ENCODE results near the gene SLC15A1. TPM values are rescaled to one million over a fixed set of nuclear protein-coding genes. Genes with fewer than 3 reads are reported as not detected.

Gene SLC15A1
- total RNA-seq, 2 donors from 2014 or later: 16.8 to 35.7 TPM

DNA sequence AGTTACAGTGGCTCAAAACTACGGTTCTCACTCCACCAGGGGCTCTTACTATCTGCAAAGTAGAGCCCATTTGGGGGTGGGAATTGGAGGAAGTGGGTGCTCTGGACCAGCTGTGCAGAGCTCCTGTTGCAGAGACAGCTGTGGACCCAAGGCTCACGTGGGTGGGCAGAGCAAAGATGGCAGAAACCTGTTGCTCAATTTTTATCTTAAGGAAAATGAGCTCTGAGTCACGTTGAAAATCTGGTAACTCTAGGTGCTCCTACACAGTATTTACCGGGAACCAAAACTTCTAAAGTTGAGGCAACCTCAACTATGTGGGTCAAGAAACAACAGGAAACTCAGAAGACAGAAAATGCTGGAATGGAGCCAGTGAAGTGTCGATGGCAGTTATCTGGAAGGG is 30.2 kb upstream of the SLC15A1 start:
- intact Hi-C loops (cut with DNase I, micrococcal nuclease): no loop called here
- DNase-seq: no peak
- ATAC-seq: no peak

DNA sequence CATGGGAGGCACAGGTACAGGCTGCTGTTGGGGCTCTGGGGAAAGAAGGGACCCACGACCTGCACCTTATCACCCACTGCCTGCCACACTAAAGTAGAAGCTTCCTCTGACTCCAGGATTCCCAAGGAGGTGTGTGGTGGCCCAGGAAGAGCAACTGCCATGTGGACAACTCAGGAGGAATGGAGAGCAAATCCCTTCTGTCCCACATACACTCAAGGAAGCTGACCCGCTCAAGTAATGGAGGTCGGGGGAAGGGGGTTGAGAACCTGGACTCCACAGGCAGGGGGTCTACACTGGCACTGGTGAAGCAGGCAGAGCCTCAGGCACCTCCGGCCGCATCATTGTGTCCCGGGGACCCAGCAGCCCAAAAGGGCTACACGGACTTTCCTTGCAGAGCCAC is 29.4 kb upstream of the SLC15A1 start:
- no peak for DNase-seq
- ATAC-seq: no peak
- intact Hi-C loops (cut with DNase I, micrococcal nuclease): no loop called here

DNA sequence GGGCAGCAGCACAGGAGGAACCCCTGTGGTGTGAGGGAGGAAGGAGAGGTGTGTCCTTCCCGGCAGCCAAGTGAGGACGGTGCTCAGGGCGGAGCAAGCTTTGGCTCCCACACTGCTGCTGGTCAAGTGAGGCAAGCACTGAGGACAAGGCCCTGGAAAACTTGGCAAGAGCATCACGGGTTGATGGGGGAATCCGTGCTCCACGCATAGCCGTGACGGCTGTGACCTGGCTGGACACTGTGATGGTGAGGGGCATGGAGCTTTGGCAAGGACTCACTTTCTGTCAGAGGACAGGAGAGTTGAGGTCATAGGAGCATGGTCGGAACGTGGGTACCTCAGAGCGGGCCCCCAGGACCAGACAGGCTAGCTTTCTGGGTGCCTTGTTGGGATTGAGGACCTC is 29.0 kb upstream of the SLC15A1 start:
- intact Hi-C loops (cut with DNase I, micrococcal nuclease): no loop called here
- no peak for ATAC-seq
- no peak for DNase-seq

DNA sequence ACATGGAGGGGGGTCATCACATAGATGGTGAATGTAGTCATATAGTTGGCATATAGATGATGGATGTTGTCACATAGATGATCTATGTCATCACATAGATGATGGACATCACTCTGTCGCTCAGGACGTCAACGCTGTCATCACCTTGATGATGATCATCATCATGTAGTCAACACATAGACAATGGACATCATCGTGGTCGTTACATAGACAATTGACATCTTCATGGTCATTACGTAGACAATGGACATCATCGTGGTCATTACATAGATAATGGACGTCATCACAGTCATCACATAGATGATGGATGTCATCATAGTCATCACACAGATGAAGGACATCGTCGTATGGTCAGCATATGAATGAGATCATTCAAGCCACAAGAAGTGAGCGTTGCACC is 28.6 kb upstream of the SLC15A1 start:
- DNase-seq: no peak
- no peak for ATAC-seq
- intact Hi-C loops (cut with DNase I, micrococcal nuclease): no loop called here

DNA sequence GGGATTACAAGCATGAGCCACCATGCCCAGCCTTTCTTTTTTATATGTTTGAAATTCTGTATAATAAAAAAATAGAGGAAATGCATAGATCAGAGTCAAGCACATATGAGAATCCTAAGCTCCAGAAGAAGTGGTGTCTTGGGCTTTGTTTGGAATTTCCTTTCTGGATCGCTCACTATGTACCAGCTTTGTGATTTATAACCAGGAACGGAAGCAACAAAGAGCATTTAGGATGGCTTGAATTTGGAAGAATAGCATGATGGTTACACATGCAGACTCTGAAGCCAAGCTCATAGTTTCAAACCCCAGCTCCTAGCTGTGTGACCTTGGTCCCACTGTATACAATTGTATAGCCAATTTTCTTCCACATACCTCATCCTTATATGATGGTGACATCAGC is 28.0 kb upstream of the SLC15A1 start:
- DNase-seq (no peak), ATAC-seq (no peak)
- intact Hi-C loops (cut with DNase I, micrococcal nuclease): no loop called here

DNA sequence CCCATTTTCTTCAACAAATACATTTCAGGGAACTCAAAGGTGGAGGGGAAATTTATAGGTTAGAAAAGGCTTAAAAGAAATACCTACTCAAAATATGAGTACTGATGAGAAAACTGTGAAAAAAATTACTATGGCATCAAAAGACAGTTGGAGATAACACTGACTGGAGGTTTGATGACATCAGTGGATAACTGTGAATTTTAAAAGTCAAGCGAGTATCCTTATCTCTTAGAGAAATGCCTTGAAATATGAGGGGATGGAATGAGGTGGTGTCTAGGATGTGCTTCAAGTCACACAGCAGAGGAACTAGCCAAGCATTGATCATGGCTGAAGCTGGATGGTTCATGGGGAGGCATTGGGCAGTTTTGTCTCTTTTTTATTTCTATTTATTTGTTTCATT is 27.2 kb upstream of the SLC15A1 start:
- ATAC-seq (no peak), DNase-seq (no peak)
- intact Hi-C loops (cut with DNase I, micrococcal nuclease): no loop called here

DNA sequence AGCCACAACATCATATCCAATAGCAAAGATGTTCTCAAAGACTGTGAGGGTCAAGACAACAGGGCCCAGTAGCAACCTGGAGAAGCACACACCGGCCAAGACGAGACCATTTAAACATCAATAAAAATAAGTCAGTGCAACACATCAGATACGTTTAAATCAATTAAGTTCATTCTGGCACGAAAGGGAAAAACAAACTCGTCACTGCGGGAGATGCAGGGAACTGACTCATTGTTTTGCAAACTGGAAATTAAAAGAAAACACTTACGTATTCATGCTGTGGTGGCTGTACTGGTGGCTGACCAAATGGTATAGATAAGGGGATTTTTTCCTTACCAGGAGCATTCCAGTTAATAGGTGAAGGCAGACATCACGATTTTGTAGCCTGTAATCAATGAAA is 26.3 kb upstream of the SLC15A1 start:
- intact Hi-C loops (cut with DNase I, micrococcal nuclease): no loop called here
- ATAC-seq (no peak), DNase-seq (no peak)

DNA sequence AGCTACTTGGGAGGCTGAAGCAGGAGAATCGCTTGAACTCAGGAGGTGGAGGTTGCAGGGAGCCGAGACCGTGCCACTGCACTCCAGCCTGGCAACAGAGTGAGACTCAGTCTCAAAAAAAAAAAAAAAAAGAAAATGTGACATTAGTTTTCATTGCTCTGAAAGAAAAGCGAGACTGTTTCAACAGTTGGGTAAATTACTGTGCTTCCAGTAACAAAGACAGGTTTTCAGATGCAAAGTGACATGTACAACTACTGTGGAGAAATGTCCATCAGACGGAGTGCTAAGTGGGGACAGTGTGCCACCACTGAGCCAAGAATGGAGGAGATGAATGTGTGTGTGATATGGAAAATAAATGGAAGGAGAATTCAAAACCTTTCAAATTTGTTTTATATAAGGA is 24.2 kb upstream of the SLC15A1 start:
- intact Hi-C loops (cut with DNase I, micrococcal nuclease): no loop called here
- DNase-seq (no peak), ATAC-seq (no peak)

DNA sequence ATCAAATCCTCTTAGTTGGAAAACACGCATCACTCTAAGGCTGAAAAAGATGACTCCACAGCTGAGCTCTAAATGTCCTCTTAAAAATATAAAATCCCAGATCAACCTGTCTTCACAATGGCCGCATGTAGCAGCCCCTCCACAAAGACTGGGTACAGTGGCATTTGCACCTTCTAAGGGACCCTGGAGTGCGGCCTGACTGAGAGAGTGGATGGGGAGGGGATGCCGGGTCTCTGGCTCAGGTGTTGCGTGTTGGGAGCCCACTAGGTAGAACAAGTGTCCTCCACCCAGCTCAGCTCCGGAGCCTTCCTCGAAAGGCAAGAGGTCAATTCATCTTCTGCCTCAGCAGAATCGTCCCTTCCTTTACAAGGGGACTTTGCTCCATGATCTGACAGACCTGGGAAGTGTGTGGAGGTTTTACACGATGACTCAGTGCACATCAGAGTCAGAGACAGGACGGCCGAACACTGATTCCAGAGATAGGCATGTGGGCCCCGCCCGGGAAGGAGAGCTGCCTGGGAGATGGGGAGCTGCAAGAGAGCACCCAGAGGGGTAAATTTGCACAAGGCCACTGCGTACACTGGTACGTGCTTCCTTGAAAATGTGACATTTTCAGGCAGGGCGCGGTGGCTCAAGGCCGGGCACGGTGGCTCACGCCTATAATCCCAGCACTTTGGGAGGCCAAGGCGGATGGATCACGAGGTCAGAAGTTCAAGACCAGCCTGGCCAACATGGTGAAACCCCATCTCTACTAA is 23.5 kb upstream of the SLC15A1 start:
- intact Hi-C loops (cut with DNase I, micrococcal nuclease): no loop called here
- DNase-seq (peak; percentile 67 to 85), ATAC-seq (peak; percentile 97)

DNA sequence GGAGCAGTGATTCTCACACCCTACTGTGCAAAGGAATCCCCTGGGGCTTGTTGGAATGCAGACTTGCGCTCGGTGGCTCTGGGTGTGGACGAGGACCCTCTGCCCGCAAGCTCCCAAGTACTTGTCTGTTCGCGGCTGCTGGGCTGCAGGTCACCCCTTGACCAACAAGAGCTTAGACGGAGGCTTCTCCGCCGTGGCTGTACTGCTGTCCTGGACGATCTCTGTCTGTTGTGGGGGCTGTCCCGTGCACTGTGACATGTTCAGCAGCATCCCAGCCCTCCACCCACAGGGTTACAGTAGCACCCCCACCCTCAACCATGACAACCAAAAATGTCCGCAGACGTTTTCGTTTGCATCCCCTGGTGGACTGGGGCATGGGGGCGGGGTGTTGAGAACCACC is 22.9 kb upstream of the SLC15A1 start:
- intact Hi-C loops (cut with DNase I, micrococcal nuclease): no loop called here
- ATAC-seq (no peak), DNase-seq (no peak)

DNA sequence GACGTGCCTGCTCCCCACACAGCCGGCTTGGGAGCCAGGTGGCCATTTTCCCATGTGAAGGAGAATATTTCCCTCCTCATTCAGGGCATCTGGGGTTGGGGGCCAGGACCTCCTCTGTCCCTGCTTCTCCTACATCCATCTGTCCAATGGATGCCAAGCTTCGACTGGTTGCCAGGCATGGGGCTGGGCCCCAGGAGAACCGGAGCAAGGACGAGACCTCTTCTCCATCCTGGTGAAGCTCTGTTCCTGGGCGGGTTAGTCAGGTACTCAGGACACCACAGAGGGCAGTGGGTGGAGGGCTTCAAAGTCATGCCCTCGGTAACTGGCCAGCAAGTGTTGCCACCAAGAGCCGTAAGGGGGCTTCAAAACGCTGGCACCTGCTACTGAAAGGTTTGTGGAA is 22.3 kb upstream of the SLC15A1 start:
- intact Hi-C loops (cut with DNase I, micrococcal nuclease): no loop called here
- ATAC-seq (no peak), DNase-seq (no peak)

DNA sequence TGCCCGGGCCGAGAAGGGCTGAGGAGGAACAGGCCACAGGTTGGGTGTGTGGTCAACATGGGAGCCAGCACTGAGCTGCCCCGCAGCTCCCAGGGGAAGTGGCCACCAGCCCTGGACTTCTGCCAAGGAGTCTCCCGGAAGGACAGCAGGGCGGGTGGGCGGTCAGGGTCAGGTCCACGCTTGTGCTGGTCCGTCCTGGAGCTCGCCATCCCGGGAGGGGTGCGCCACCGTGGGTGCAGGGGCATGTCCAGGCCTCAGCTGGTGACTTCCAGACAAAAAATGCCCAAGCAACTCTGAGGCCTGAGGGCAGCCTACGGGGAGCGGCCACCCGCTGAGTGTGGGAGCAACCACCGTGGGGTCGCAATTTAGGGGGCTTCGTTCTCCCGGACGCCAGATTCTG is 21.4 kb upstream of the SLC15A1 start:
- intact Hi-C loops (cut with DNase I, micrococcal nuclease): no loop called here
- no peak for ATAC-seq
- DNase-seq: no peak

DNA sequence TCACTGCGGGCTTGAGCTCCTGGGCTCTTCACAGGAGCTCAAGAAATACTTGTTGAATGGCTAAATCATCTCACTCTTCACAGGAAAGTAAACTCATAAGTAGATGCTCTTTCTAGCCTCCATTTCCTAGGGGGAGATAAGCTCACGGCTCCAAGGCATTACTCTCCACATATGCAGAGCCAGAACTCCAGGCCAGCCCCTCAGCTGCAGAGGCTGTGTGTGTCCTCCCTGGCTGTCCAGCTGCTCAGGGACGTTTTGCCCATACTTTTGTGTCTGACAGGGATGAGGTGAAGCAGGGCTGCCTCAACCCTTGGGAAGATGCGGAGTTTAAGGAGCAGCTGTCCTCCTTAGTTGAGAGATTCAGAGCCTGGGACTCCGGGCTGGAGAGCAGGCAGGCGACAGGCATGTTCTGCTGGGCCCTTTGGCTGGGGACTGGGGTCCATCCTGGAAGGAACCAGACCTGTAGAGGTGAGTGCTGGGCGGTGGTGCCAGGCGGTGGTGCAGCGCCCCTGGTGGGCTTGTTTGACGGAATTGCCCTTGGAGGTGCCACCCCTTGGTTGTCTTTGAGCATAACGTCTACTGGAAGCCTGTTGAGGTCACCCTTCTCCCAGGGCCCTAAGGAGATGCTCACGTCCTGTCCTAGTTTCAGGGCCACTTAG is 20.5 kb upstream of the SLC15A1 start:
- ATAC-seq (no peak), DNase-seq (no peak)

DNA sequence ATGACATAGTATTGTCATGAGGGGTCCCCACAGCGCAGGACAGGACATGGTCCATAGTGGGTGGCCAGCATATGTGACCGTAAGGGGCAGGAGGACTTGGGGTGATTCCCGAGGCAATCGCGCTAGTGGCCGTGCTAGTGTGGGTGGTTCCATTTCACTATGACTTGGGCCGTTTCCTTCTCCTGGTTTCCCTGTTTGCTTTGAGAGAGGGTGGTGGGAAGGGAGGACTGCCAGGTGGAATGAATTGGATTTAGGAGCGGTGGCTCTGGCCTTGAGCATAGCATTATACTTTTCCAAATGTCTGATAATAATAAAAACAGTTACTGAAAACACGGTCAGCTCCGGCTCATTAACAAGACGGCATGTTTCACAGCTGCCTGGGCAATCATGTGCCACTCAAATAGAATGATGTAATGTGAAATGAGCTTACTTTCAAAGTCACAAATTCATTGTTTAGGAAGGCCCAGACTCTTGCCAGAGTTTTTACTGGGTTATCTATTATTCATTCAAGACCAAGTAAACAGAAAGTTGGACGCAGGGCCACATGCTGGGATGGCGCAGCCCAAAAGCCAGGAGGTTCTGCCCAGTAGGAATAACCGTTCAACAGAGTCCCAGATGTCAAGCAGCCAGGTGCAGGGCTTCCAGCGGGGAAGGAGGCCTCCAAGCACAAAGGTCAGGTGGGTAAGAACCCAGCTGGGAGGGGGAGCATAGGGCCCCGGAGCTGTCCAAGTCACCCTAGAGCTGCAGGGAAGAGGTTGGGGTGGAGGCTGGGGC is 19.6 kb upstream of the SLC15A1 start:
- ATAC-seq (peak; percentile 24), DNase-seq (no peak)
- intact Hi-C loops (cut with DNase I, micrococcal nuclease): no loop called here

More for the DNA sequence above, 20.5 kb upstream of the SLC15A1 start:
- intact Hi-C loops (cut with DNase I, micrococcal nuclease): no loop called here

DNA sequence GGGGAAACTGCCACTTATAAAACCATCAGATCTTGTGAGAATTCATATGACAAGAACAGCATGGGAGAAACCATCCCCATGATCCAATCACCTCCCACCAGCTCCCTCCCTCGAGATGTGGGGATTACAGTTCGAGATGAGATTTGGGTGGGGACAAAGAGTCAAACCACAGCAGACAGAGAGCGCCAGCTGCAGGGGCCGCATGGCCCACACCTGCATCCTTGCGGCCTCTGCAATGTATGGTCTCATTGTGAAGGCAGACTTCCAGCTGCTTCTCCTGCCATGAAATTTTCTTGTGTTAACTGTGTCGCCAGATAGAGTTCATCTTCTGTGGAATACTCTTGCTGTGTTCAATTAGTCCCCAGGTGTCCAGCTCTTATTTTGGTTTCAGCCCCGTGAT is 17.3 kb upstream of the SLC15A1 start:
- no peak for DNase-seq
- no peak for ATAC-seq
- intact Hi-C loops (cut with DNase I, micrococcal nuclease): no loop called here

DNA sequence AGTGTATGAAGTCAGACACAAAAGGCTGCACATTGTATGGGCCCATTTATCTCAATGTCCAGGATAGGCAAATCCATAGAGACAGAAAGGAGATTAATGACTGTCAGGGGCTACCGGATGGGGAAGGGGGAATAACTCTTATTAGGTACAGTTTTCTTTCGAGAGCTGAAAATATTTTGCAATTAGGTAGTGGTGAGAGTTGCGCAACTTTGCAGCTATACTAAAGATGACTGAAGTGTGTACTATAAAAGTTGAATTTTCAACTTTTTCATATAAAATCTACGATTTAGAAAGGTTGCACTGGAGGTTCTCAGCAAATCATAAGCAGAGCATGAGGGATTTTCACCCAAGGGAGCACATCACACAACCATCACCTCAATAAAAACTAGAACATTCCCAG is 16.1 kb upstream of the SLC15A1 start:
- ATAC-seq: no peak
- intact Hi-C loops (cut with DNase I, micrococcal nuclease): no loop called here
- DNase-seq: no peak

DNA sequence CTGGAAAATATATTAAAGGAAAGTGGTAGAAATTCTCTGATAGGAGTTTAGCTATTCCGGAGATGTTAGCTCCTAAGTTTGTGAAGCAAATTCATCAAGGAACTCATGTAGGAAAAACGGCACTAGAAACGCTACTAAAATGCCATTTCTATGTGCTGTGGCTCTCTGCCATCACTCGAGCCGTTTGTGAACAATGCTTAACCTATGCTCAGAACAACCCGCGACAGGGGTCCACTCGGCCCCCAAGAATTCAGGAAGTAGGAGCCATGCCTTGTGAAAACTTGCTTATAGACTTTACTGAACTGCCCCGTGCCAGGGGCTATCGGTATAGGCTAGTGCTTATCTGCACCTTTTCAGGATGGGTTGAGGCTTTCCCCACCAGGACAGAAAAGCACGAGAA is 14.2 kb upstream of the SLC15A1 start:
- intact Hi-C loops (cut with DNase I, micrococcal nuclease): no loop called here
- DNase-seq (no peak), ATAC-seq (peak; percentile 10)

DNA sequence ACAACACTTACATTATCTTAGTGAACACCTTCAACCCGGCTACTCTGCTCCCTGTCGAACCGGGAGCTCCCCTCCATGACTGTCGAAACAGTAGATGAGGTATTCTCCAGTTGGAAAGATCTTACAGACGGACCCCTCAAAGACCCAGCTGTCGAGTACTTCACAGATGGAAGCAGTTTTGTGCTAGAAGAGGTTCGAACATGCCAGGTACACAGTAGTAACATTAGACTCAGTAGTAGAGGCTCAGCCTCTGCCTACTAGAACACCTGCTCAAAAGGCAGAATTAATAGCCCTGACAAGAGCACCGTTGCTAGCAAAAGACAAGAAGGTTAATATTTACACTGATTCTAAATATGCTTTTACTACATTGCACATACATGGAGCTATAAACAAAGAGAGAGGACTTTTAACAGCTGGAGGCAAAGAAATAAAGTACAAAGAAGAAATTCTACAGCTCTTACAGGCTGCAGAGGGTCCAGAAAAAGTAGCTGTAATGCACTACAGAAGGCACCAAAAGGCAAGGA is 13.6 kb upstream of the SLC15A1 start:
- intact Hi-C loops (cut with DNase I, micrococcal nuclease): no loop called here
- DNase-seq: no peak
- ATAC-seq: peak; percentile 60

DNA sequence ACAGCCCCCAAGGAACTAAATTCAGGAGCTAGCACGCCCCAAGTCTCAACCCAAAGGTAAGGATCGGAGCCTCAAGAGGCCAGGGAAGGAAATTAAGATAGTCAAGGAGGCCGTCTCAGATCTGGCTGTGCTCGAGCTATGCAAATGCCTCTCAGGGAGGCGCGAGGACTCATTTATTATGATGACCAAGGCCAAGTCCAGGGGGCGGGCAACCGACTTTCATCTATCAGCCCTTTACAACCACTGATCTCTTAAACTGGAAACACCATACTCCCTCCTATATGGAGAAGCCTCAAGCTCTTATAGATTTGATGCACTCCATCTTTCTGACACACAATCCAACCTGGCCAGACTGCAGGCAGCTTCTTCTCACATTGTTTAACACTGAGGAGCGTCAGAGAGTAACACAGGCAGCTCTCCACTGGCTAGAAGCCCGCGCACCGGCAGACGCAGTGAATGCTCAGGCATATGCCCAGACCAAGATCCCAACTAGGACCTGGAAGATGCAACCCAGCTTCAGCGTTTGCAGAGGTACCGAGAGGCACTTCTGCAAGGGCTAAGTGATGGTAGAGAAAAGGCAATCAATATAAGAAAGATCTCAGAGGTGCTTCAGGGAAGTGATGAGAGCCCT is 9.6 kb upstream of the SLC15A1 start:
- intact Hi-C loops (cut with DNase I, micrococcal nuclease): no loop called here
- DNase-seq: no peak
- ATAC-seq: peak; percentile 52
